Activated naive CD8-positive, alpha-beta T cell treated with anti-CD3 and anti-CD28 coated beads, Interleukin-2, amount 50 U/mL, for 24 hours (primary cell): ENCODE data around the gene NRBF2.
A peak's percentile ranks its signal among the peaks of the same experiment; 100 is the strongest.
"Not testable (repeated sequence)": the region's sequence is repeated elsewhere in the genome, so short reads cannot be mapped to it uniquely, and the experiment has no call there.

Source experiments
- ATAC-seq: fragments of 150-1000 bp; cut with Tn5 transposase; one replicate; pipeline ENCODE4 v1.10.0; 2021
- DNase-seq: peaks from one replicate; pipeline ENCODE4 v3.0.0; 2021
- H3K27ac Mint-ChIP-seq: one replicate; pipeline ENCODE4 v1.8.0; 2021; ENCODE audit warnings: mild to moderate bottlenecking, mixed read lengths
- H3K27me3 Mint-ChIP-seq: one replicate; pipeline ENCODE4 v1.8.0; 2021; ENCODE audit warnings: mixed read lengths
- H3K36me3 Mint-ChIP-seq: one replicate; pipeline ENCODE4 v1.8.0; 2021; ENCODE audit warnings: low read depth, mixed read lengths
- H3K4me1 Mint-ChIP-seq: one replicate; pipeline ENCODE4 v1.8.0; 2021; ENCODE audit warnings: mixed read lengths
- H3K4me3 Mint-ChIP-seq: one replicate; pipeline ENCODE4 v1.8.0; 2021; ENCODE audit warnings: mild to moderate bottlenecking, moderate library complexity, mixed read lengths
- H3K9me3 Mint-ChIP-seq: one replicate; pipeline ENCODE4 v1.8.0; 2021; ENCODE audit warnings: mixed read lengths

NRBF2 gene

DNA sequence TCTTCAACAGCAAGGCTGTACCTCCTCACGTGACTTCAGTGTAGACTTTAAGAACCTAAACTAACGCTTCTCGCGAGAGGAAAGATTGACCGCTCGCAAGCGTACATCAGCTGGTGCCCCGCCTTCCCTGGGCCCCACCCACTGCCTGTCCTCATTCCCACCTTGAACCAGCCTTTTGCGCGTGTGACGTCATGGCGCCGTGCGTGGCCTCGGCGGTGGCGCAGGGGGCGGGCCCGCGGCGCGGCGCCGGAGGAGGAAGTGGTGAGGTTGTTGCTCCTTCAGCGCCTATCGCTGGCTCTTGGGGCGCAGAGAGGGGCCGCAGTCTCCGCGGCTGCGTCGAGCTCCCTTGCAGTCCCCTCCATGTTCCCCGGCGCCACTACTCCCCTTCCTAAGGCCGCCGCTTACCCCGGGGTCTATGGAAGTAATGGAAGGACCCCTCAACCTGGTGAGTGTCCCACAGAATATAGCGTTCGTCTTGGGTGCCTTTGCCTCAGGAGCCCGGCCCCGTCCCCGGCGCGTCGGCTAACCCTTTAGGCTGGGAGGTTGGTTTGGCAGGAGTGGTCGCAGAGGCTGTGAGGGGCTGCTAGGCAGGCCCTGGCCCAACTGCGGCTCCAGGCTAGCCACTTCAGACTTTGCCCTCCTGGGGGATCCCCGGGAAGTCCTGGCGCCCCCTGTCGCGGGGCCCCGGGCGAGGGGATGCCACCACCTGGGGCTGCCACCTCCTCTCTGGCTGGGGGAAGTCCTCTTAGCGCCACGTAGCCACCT is at the start of gene NRBF2:
Gene NRBF2 (plus strand): TSS at position 273 of the 765 bp plus-strand sequence. CDS start 143 bp downstream, at position 416.
- peak within 1 kb of the TSS; percentile 88 for H3K4me3 Mint-ChIP-seq
- DNase-seq = peak; percentile 98
- peak; percentile 93 for ATAC-seq
- peaks cover 46% of the 10 kb centered on the region for H3K4me1 Mint-ChIP-seq
- peaks cover 14% of the 10 kb centered on the region for H3K36me3 Mint-ChIP-seq
- H3K9me3 Mint-ChIP-seq = peaks cover 24% of the 10 kb centered on the region
- H3K27me3 Mint-ChIP-seq = peaks cover 3% of the 10 kb centered on the region
- H3K27ac Mint-ChIP-seq = peak within 1 kb of the TSS; percentile 84

DNA sequence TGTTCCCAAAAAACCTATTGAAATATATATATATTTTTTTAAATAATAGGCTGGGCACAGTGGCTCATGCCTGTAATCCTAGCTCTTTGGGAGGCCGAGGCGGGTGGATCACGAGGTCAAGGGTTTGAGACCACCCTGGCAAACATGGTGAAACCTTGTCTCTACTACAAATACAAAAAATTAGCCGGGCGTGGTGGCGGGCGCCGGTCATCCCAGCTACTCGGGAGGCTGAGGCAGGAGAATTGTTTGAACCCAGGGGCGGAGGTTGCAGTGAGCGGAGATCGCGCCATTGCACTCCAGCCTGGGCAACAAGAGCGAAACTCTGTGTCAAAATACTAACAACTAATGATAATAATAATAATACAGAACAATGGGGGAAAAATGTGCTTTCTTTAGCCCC is 49.7 kb upstream of the NRBF2 start:
- H3K27ac Mint-ChIP-seq, H3K4me3 Mint-ChIP-seq, H3K36me3 Mint-ChIP-seq, H3K4me1 Mint-ChIP-seq, DNase-seq, ATAC-seq, H3K9me3 Mint-ChIP-seq: not testable (repeated sequence)
- H3K27me3 Mint-ChIP-seq = peaks cover 23% of the 10 kb centered on the region

DNA sequence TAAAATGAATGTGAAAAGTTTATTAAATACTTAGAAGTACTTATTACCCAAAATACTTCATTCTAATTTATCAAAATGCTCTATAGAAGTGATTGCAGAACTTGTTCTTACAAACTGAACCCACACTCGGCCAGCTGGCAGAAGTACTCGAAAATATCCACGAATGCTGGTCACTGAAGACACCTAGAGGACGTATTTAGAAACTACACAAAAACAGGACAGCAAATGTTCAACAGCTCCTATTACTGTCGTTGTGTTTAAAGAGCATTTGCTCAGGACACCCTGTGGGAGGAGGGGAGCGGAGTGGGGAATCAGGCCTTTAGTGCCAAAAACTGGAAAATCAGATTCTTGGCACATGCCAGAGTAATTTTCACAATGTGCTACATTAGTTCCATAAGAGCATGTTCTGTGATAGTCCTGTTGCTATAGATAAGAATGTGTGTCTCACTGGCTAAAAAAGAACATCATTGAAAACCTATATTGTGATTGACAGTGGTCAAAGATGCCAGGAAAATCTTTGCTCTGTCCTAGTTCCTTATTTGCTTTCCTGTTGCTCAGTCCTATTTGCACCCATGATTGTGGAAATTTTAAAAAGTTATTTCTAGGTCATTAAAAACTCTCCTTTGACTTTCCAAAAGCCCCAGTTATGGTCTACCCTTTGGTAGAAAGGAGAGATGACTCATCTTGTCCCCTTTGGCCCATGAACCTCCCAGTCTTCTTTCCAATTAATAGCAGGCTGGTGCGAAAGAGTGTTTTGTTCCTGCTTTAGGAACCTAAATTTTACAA is 49.0 kb upstream of the NRBF2 start:
- no peaks in the 10 kb centered on the region for H3K36me3 Mint-ChIP-seq
- DNase-seq (peak; percentile 22), ATAC-seq (peak; percentile 66)
- H3K9me3 Mint-ChIP-seq = no peaks in the 10 kb centered on the region
- H3K27ac Mint-ChIP-seq = no peak overlapping the region
- H3K4me3 Mint-ChIP-seq = no peak overlapping the region
- peaks cover 6% of the 10 kb centered on the region for H3K4me1 Mint-ChIP-seq
- peaks cover 24% of the 10 kb centered on the region for H3K27me3 Mint-ChIP-seq

DNA sequence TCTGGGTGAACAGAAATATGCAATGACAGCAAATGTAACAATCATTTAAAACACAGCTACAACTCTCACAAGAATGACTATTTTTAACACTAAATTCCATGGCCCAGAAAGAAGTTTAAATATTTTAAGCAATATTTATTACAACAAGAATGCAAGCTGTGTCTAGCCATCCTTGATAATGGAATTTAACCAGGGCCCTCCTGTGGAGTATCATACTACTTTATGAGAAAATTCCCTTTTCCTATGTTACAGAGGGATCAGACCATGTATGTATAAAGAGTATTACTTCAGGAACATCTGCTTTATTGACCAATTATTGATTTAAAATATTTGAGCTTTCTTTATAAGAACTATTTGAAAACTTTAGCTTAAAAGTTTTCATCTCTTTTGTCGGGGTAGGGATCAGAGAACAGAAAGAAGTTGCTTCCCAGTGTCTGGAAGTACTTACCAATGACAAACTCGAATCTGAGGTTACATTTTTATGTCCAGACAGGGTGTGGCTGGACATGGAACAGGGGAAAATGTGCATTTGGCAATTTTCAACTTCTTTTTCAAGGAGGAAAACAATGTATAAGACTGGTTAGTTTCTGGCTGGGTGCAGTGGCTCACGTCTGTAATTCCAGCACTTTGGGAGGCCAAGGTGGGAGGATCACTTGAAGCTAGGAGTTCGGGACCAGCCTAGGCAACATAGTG is 48.3 kb upstream of the NRBF2 start:
- no peak for DNase-seq
- Mint-ChIP-seq H3K4me3 (no peak overlapping the region), H3K27ac (no peak overlapping the region), H3K4me1 (peaks cover 6% of the 10 kb centered on the region), H3K9me3 (no peaks in the 10 kb centered on the region), H3K27me3 (peaks cover 26% of the 10 kb centered on the region), H3K36me3 (no peaks in the 10 kb centered on the region)
- ATAC-seq = no peak

DNA sequence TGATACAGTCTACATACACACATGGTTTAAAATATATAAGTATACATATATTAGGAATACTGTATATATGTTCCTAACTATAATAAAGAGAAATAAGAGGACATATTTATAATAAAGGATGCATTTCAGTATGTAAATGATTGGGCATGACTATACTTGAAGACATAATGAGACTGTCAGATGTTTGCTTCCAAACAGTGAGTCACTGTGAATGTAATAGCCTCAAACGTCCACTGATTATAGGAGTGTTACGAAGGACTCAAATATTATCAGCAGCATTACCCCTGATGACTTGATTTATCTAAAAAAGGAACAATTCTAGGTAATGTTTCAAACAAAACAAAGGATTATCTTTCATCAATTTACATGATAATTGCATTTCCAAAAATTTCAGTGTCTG is 39.9 kb upstream of the NRBF2 start:
- H3K4me3 Mint-ChIP-seq = no peak overlapping the region
- H3K27ac Mint-ChIP-seq = no peak overlapping the region
- peaks cover 15% of the 10 kb centered on the region for H3K27me3 Mint-ChIP-seq
- ATAC-seq (no peak), DNase-seq (no peak)
- H3K4me1 Mint-ChIP-seq = no peaks in the 10 kb centered on the region
- no peaks in the 10 kb centered on the region for H3K36me3 Mint-ChIP-seq
- no peaks in the 10 kb centered on the region for H3K9me3 Mint-ChIP-seq

DNA sequence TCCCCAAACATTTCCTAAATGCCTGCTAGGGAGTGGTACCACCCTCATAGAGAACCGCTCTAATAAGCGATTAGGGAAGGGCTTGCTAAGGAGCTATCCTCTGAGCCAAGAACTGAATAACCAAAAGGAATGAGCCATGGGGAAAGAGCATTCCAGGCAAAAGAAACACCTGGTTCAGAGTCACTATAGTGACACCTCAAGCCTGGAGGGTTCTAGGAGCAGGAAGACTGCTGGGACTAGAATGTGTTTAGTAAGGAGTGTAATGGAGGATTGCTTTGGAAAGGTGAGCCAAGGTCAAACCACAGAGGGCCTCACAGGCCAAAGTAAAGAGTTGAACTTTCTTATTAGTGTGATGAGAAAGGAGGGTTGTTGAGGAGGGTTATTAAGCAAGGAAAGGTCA is 38.7 kb upstream of the NRBF2 start:
- no peaks in the 10 kb centered on the region for H3K9me3 Mint-ChIP-seq
- DNase-seq (no peak), ATAC-seq (no peak)
- H3K36me3 Mint-ChIP-seq = no peaks in the 10 kb centered on the region
- no peak overlapping the region for H3K4me3 Mint-ChIP-seq
- no peak overlapping the region for H3K27ac Mint-ChIP-seq
- H3K27me3 Mint-ChIP-seq = peaks cover 12% of the 10 kb centered on the region
- no peaks in the 10 kb centered on the region for H3K4me1 Mint-ChIP-seq

DNA sequence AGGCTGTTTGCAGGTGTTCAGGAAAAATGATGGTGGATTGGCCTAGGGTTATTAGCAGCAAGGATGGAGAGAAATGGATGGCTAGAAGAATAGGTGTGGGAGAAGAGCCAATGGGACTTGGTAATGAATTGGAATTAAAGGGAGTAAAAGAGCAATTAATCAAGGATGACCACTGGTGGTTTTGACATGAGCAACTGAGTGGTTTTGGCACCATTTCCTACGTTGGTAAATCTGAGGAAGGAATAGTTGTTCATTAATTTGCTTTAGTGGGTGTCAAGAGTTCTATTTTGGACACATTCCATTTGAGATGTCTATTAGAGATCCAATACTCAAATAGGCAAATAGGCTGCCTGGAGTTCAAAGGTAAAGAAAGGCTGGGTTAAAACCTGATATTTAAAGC is 38.2 kb upstream of the NRBF2 start:
- H3K27me3 Mint-ChIP-seq = peaks cover 10% of the 10 kb centered on the region
- no peak overlapping the region for H3K4me3 Mint-ChIP-seq
- DNase-seq (no peak), ATAC-seq (no peak)
- no peaks in the 10 kb centered on the region for H3K36me3 Mint-ChIP-seq
- H3K4me1 Mint-ChIP-seq = no peaks in the 10 kb centered on the region
- no peaks in the 10 kb centered on the region for H3K9me3 Mint-ChIP-seq
- H3K27ac Mint-ChIP-seq = no peak overlapping the region

DNA sequence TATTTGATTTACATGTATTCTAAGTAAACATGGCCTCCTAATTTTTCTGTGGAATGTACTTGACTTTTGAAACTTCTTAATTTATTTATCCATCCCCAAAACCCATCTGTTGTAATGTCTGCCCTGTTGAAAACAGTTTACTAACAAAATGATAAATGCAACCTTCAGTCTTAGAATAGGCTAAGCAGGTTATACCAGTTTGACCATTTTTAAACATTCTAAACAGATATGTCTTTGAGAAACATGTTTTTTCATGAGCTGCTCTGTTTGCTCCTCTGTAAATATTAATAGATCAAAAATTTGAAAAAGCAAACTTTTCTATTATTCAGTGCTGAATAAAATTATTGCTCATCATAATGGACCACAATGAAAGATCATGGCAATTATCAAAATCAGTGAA is 33.4 kb upstream of the NRBF2 start:
- Mint-ChIP-seq H3K4me3 (no peak overlapping the region), H3K27ac (no peak overlapping the region), H3K27me3 (peaks cover 16% of the 10 kb centered on the region), H3K9me3 (no peaks in the 10 kb centered on the region), H3K36me3 (no peaks in the 10 kb centered on the region), H3K4me1 (peaks cover 8% of the 10 kb centered on the region)
- DNase-seq (no peak), ATAC-seq (no peak)

DNA sequence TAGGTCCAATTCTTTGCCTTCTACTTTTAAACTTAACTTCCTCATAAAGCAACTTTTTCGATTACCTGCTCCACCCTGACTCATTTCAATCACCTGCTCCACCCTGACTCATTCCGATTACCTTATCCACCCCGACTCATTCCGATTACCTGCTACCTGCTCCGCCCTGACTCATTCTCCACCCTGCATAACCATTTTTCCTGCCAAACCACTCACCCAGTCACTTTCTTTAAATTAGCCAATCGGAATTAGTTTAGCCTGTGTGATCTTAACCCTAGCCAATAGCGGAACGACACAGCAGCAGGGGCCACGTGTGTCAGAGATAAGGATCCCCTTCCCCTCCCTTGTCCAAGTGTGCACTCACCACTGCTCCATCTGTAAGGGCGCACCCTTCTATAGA is 32.0 kb upstream of the NRBF2 start:
- H3K27ac Mint-ChIP-seq, H3K4me3 Mint-ChIP-seq, DNase-seq, ATAC-seq, H3K9me3 Mint-ChIP-seq, H3K36me3 Mint-ChIP-seq, H3K4me1 Mint-ChIP-seq: not testable (repeated sequence)
- peaks cover 14% of the 10 kb centered on the region for H3K27me3 Mint-ChIP-seq

DNA sequence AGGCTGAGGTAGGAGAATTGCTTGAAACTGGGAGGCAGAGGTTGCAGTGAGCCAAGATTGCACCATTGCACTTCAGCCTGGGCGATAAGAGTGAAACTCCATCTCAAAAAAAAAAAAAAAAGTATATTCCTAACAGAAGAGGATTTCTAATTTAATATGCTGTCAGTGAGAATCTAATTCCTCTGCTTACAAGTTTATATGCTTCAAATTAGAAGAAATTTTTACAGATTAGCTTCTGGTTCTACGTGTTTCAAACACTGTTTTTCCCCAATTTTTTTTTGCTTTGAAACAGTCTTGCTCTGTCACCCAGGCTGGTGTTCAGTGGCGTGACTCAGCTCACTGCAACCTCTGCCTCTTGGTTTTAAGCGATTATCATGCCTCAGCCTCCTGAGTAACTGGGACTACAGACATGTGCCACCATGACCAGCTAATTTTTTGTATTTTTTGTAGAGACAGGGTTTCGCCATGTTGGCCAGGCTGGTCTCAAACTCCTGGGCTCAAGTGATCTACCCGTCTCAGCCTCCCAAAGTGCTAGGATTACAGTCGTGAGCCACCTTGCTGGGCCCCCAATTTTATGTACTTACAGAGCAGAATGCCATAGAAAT is 30.7 kb upstream of the NRBF2 start:
- not testable (repeated sequence) for H3K4me1 Mint-ChIP-seq, ATAC-seq, H3K4me3 Mint-ChIP-seq, H3K36me3 Mint-ChIP-seq, H3K27ac Mint-ChIP-seq, DNase-seq, H3K9me3 Mint-ChIP-seq
- peaks cover 11% of the 10 kb centered on the region for H3K27me3 Mint-ChIP-seq

DNA sequence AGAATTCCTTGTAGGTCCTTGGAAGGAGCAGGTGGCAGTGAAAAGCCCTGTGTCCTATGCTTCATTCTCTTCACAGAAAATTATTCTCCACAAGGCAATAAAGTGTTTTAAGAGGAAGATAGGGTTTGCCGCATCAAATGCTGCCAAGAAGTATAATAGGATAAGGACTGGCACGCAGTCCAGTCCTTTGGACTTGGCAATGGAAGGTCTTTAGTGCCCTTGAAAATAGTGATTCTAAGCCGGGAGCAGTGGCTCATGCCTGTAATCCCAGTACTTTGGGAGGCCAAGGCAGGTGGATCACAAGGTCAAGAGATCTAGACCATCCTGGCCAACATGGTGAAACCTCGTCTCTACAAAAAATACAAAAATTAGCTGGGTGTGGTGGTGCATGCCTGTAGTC is 29.9 kb upstream of the NRBF2 start:
- peaks cover 11% of the 10 kb centered on the region for H3K27me3 Mint-ChIP-seq
- not testable (repeated sequence) for DNase-seq, H3K27ac Mint-ChIP-seq

DNA sequence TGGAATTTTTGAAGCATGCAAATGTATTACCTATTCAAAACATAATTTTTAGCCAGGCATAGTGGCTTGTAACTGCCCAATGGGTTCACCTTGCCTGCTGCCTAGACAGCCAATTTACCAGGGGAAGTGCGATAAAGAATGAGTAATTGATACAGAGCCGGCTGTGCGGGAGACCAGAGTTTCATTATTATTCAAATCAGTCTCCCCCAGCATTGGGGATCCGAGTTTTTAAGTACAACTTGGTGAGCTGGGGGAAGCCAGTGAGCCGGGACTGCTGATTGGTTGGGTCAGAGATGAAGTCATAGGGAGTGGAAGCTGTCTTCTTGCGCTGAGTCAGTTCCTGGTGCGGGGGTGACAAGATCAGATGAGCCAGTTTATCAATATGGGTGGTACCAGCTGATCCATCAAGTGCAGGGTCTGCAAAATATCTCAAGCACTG is 29.1 kb upstream of the NRBF2 start:
- H3K36me3 Mint-ChIP-seq = no peaks in the 10 kb centered on the region
- no peak overlapping the region for H3K27ac Mint-ChIP-seq
- peak; percentile 29 for DNase-seq
- no peaks in the 10 kb centered on the region for H3K9me3 Mint-ChIP-seq
- peak; percentile 78 for ATAC-seq
- peaks cover 8% of the 10 kb centered on the region for H3K4me1 Mint-ChIP-seq
- H3K4me3 Mint-ChIP-seq = no peak overlapping the region
- peaks cover 15% of the 10 kb centered on the region for H3K27me3 Mint-ChIP-seq

More for the DNA sequence above, 29.9 kb upstream of the NRBF2 start:
- H3K36me3 Mint-ChIP-seq, H3K9me3 Mint-ChIP-seq, ATAC-seq, H3K4me3 Mint-ChIP-seq, H3K4me1 Mint-ChIP-seq: not testable (repeated sequence)

DNA sequence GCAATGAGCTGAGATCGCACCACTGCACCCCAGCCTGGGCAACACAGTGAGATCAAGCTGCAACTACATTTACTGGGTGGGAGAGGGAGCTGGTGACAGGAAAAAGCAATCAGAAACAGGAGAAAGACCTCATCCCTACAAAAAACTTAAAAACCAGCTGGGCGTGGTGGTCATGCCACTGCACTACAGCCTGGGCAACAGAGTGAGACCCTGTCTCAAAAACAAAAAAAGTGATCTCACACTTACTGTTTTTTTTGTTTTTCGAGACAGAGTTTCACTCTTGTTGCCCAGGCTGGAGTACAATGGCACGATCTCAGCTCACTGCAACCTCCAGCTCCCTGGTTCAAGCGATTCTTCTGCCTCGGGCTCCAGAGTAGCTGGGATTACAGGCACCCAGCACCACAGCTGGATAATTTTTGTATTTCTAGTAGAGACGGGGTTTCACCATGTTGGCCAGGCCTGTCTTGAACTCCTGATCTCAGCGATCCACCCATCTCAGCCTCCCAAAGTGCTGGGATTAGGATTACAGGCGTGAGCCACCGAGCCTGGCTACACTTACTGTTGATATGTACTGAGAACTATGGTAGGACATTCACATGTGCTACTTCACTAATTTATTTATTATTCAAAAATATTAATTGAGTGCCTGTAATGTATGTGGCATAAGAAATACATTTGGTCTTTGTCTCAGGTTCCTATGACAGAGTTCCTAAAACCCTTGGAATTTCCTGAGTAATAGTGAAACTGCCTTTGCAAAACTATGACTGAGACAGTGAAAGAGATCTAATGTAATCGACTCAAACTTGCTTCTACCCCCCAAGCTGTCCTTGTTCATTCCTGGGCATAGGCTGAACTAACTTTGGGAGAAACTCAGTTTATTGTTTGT is 27.7 kb upstream of the NRBF2 start:
- Mint-ChIP-seq H3K4me1 (peaks cover 8% of the 10 kb centered on the region), H3K27ac (no peak overlapping the region), H3K4me3 (no peak overlapping the region), H3K9me3 (no peaks in the 10 kb centered on the region), H3K27me3 (peaks cover 16% of the 10 kb centered on the region), H3K36me3 (no peaks in the 10 kb centered on the region)
- ATAC-seq = no peak
- DNase-seq = no peak
